GM19467 (cell line): ENCODE results near the gene TRIM46.
"Not testable (repeated sequence)": the region's sequence is repeated elsewhere in the genome, so short reads cannot be mapped to it uniquely, and the experiment has no call there.

Experiments used
- ATAC-seq: cut with Tn5 transposase; IDR thresholded peaks from one replicate; pipeline ENCODE4 v1.9.1; 2021; ENCODE audit warnings: mild to moderate bottlenecking, moderate library complexity; ENCODE audit not compliant: unreplicated experiment

TRIM46 gene

DNA sequence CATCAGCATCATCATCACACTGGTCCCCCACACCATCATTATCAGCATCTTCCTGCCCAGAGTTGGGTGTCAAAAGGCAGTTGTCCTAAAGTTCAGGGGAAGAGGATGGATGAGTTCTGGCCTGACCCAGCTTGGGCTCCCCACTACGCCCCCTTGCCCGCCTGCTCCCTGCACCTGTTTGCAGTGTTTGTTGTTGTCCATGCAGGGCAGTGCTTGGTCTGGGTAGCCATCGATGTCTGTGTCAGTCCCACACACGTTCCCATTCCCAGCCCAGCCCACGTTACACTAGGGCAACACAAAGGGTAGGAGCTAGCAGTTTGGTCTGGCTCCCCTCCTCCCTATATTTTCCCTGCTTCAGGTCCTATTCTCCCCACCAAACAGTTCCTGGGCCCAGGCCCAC lies 27.3 kb downstream of the TRIM46 start:
- ATAC-seq, result no peak

DNA sequence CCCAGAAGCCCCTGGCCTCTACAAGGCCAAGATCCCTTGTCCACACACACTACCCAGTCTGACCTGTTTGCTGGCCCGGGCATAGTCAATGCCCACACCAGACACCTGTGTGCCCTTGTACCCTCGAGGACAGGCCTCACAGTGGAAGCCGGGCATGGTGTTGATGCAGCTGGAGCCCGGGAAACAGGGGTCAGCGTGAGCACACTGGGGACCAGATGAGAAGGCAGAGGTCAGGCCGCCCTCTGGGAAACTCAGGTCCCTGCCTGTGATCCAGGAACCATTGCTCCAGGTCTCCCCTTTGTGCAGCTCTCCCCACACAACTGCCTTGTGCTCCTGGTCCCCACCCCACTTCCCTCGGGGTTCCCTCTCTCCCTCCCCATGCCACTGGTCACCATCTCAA lies 28.5 kb downstream of the TRIM46 start:
- no peak for ATAC-seq

DNA sequence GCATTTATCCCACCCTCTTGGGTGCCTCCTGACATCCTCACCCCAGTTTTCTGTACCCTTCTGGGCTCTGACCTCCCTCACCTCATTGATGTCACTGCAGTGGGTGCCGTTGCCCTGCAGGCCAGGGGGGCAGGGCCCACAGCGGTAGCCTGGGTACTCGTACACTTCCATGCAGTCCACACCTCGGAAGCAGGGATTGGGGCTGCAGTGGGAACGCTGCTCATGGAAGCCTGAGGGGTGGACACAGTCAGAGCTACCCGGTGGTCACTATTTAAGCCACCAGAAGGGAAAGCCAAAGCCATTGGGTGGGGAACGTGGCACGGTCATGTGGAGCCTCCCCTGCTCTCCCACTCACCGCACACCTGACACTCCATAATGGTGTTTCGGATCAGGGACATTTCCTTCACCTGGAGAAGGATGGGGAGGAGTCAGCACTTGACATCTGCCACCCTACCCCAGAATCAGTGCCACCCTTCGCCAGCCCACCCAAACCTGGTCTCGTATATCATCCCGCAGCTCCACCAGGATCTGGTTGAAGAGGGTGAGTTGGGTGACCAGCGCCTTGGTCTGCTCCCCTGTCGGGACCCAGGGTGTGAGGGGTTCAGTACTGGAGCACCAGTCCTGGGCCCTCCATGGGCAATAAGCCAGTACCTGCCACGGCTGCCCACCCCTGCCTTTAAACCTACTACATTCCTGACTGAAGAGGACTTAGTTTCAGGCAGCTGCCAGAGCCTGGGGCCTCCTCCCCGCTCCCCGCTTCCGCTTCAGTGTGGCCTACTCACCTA lies 29.3 kb downstream of the TRIM46 start:
- ATAC-seq, result no peak

DNA sequence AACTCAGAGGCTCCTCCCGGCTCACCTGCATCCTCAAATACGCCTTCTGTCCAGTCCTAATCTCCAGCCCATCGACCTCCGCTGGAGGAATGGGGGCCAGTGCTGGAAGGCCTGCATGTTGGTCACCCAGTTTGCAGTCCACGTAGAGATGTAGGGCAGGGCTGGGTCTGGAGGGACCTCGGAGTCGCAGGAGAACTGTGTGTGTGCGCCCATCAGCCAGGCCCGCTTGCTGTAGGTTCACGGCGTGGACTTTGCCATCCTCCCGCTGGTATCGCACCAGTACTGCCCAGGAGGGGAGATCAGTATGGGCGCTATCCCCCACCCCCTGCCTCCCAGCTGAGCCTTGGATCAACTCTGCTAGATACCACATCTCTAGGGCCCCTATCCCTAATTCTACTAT lies 31.4 kb downstream of the TRIM46 start:
- no peak for ATAC-seq

- ATAC-seq, result no peak
Measured at GRCh38 chr1:155205969-155206593, 32.4 kb downstream of the TRIM46 start.

GRCh38 chr1:155206891-155207805 lies 33.5 kb downstream of the TRIM46 start:
- no peak for ATAC-seq

DNA sequence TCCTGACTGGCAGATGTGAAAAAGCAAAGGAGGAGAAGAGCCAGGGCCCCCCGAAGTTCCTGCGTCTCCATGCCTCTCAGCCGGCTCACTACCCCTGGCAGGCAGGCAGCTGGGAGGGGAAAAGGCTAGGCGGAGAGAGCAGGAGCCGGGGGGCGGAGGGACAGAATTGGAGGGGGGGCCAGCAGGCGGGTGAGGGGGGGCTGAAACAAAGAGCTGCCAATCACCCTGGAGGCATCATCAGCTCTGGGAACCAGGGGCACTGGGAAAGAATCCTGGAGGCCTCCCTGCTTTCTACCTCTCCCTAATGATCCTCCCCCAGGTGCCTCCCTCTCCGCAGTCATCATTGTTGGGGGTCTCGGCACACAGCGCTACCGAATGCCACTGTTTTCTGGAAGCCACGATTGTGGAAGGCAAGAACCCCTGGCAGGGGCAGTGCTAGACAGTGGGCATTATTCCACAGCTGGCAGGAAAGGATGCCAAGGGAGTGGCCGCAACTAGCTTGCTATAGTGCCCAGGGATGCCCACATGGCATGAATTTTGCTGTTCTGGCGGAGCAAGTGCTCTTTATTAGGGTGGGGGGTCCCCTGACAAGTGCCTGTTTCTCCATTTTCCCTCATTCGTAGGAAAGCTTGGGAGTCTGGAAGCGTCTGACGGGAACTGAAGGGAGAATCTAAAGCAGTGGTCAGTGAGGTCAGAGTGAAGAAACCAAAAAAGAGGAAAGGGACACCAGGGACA lies 34.3 kb downstream of the TRIM46 start, which contains the start of gene THBS3:
Gene THBS3, minus strand, starts transcription at position 92 of the 735 bp plus-strand sequence. Its CDS starts 21 bp downstream, at position 71.
- ATAC-seq, result no peak

- peak; percentile 50 for ATAC-seq
Measured at GRCh38 chr1:155208541-155209311, 35.1 kb downstream of the TRIM46 start, which contains the start of gene MTX1. Gene MTX1 (plus strand): TSS chr1:155208695. CDS start chr1:155208805, 110 bp downstream.

DNA sequence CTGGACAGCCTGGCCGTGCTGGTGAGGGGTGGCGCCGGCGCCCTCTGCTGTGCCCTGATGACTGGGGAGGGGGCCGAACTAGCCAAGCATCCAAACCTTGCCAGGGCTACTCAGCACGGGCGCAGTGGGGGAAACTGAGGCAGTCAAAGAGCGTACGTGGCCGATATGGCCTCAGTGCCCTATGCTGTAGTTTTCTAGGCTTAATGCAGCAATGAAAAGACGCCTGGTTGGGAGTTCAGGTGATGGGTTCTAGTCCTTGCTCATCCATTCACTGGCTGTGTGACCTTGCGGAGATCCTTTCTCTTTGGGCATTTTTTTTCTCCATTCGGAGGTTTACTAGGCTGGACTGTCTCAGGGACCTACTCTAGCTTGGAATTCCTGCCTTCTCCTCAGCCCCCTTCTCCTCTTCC lies 35.7 kb downstream of the TRIM46 start:
- ATAC-seq, result no peak

DNA sequence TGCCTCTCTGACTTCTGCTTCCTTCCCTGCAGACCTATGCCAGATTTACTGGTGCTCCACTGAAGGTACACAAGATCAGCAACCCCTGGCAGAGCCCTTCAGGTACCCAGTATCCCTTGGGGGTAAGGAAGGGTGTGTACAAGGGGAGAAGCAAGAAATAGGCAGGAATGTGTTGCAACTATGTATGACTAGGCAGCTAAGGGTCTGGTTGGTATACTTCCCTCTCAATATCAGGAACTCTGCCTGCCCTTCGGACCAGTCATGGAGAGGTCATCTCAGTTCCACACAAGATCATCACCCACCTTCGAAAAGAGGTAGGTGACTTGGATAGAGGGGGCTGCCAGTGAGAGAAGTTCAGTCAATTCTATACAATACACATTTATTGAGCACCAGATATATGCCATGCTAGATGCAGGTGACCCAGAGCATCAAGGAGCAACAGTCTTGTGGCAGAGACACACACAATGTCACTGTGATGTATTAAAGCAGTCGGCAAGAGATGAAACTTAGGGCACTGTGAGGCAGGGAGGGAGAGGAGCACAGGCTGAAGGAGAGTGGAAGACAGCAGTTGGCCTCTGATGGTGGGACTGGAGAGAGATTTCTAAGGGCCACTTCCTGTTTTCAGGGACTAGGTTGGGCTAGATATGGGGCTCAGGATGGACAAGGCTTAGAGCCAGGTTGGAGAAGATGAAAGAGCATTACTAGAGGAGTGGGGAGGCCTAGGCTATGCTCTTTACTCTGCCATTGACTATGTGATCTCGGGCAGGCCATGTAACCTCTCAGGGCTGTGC lies 36.9 kb downstream of the TRIM46 start:
- ATAC-seq, result no peak

DNA sequence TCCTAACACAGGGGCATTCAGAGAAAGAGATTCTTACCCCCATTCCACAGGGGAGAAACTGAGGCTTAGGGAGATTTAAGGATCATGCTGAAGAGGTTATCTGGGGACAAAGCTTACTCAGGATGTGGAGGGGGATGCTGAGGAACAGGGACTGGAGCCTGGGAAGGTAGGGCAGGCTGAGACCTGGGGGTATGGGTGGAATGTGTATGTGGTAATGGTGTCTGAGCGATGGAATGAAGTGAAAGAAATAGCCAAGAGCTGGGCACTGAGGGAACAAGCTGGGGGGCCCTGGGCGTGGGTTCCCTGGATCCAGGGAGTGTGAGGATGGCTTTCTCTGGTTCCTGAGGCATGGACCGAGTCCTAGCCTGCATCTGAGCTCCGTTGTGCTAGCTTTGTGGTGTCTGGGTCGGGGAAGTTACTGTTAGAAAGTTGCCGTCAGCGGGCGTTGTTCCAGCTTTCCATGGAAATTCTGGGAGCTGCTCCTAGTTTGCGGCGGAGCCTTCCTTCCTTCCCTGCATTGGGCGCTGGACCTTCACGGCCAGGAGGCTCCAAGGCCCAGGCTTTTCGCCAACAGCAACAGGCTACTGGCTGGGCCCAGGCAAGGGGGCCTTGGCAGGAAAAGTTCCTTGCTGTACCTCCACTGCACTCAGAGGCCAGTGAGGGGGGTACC lies 37.9 kb downstream of the TRIM46 start:
- not testable (repeated sequence) for ATAC-seq

- not testable (repeated sequence) for ATAC-seq
Measured at GRCh38 chr1:155212051-155212440, 38.4 kb downstream of the TRIM46 start.

GRCh38 chr1:155214702-155215101 lies 41.1 kb downstream of the TRIM46 start:
- not testable (repeated sequence) for ATAC-seq

GRCh38 chr1:155218854-155219591 lies 45.4 kb downstream of the TRIM46 start:
- no peak for ATAC-seq

DNA sequence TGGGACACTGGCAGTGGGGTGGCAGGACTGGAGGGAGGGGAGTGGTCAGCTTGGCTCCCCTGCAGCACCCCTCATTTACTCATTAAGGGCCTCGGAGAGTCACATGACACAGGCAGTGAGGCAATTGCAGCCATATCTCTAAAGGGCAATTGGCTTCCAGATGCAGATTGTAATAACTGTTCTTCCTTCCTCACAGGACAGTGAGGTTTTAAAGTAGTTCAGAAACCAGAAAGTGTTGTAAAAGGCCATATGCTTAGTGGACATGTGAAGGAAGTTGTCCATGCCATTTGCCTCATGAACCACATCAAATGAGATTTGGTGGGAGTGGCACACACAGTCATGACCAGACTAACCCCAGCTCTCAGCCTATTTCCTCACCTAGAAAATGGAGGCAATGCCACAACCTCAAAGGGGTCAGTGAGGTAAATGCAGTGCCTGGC lies 46.0 kb downstream of the TRIM46 start:
- no peak for ATAC-seq

GRCh38 chr1:155220211-155220965 lies 46.7 kb downstream of the TRIM46 start:
- ATAC-seq, result not testable (repeated sequence)

DNA sequence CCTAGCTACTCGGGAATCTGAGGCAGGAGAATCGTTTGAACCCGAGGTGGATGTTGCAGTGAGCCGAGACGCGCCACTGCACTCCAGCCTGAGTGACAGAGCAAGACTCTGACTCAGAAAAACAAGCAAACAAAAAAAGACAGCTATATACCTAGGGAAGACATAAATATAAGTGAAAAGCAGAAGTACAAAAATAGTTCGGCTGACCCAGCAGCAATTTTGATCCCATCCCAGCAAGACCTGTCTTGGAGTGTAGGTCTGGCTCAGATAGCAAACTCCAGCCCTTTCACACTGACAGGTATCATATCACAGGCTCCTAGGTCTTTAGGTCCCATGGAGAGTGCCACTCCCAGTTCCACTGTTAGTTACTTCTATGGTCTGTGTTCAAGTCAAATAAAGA lies 49.4 kb downstream of the TRIM46 start:
- no peak for ATAC-seq
